Mesenchymal stem cell (in vitro differentiated cells and primary cell): ENCODE measurements around the gene POTEH.
"Not testable (repeated sequence)": the region's sequence is repeated elsewhere in the genome, so short reads cannot be mapped to it uniquely, and the experiment has no call there.

Experiments used
- DNase-seq: peaks from one replicate; pipeline ENCODE4 v3.0.0-alpha.2; 2013
- H2AFZ ChIP-seq: one replicate; pipeline ENCODE4 v1.6.1; 2013; ENCODE audit warnings: low read depth, mild to moderate bottlenecking, control low read depth, inconsistent platforms, low read length, moderate library complexity
- H2AK5ac ChIP-seq: 2 replicates; pipeline ENCODE4 v1.6.1; 2013; ENCODE audit warnings: low read length, moderate library complexity, mild to moderate bottlenecking, inconsistent platforms; ENCODE audit not compliant: severe bottlenecking
- H2BK120ac ChIP-seq: one replicate; pipeline ENCODE4 v1.6.1; 2013; ENCODE audit warnings: low read depth, mild to moderate bottlenecking, inconsistent platforms, low read length, moderate library complexity
- H2BK12ac ChIP-seq, 2 experiments: one replicate each; pipeline ENCODE4 v1.6.1; 2013; ENCODE audit warnings: inconsistent platforms in 2 of 2, low read length in 2 of 2, mild to moderate bottlenecking in 2 of 2, moderate library complexity in 2 of 2, control low read depth in 1 of 2
- H2BK15ac ChIP-seq: one replicate; pipeline ENCODE4 v1.6.1; 2013; ENCODE audit warnings: mild to moderate bottlenecking, low read depth, inconsistent platforms; ENCODE audit not compliant: poor library complexity, severe bottlenecking
- H2BK5ac ChIP-seq: 2 replicates; pipeline ENCODE4 v1.6.1; 2013; ENCODE audit warnings: low read depth, mild to moderate bottlenecking, low read length, control low read depth, inconsistent platforms; ENCODE audit not compliant: poor library complexity, severe bottlenecking
- H3K14ac ChIP-seq, 2 experiments: one replicate each; pipeline ENCODE4 v1.6.1; 2013; ENCODE audit warnings: inconsistent platforms in 2 of 2, low read length in 2 of 2, control low read depth in 1 of 2, mild to moderate bottlenecking in 1 of 2, moderate library complexity in 1 of 2
- H3K18ac ChIP-seq, 2 experiments: one replicate each; pipeline ENCODE4 v1.6.1; 2013; ENCODE audit warnings: inconsistent platforms in 2 of 2, low read length in 2 of 2, control low read depth in 1 of 2, low read depth in 1 of 2, mild to moderate bottlenecking in 1 of 2
- H3K23ac ChIP-seq, 2 experiments: one replicate each; pipeline ENCODE4 v1.6.1; 2013; ENCODE audit warnings: inconsistent platforms in 2 of 2, low read length in 2 of 2, mild to moderate bottlenecking in 2 of 2, moderate library complexity in 2 of 2, control low read depth in 1 of 2
- H3K27ac ChIP-seq: 2 replicates; pipeline ENCODE4 v1.5.1; 2013; ENCODE audit warnings: mild to moderate bottlenecking, moderate library complexity, low read length, control low read depth, inconsistent platforms; ENCODE audit not compliant: poor library complexity, severe bottlenecking
- H3K27me3 ChIP-seq, 2 experiments: 2 replicates each; pipeline versions ENCODE4 v1.6.1 to v1.7.0; 2013; ENCODE audit warnings: low read length in 2 of 2, mild to moderate bottlenecking in 2 of 2, moderate library complexity in 2 of 2, control low read depth in 1 of 2, inconsistent platforms in 1 of 2; ENCODE audit not compliant: control insufficient read depth in 1 of 2, insufficient read depth in 1 of 2
- H3K36me3 ChIP-seq, 2 experiments: 2 replicates each; pipeline versions ENCODE4 v1.6.1 to v1.7.0; 2013; ENCODE audit warnings: low read length in 2 of 2, control low read depth in 1 of 2, inconsistent platforms in 1 of 2, low read depth in 1 of 2, mild to moderate bottlenecking in 1 of 2; ENCODE audit not compliant: insufficient read depth in 2 of 2, control insufficient read depth in 1 of 2
- H3K4ac ChIP-seq, 2 experiments: one replicate each; pipeline ENCODE4 v1.6.1; 2013; ENCODE audit warnings: inconsistent platforms in 2 of 2, low read length in 2 of 2, mild to moderate bottlenecking in 2 of 2, moderate library complexity in 2 of 2, control low read depth in 1 of 2, low read depth in 1 of 2
- H3K4me1 ChIP-seq: 2 replicates; pipeline ENCODE4 v1.6.1; 2013; ENCODE audit warnings: low read depth, low read length, control low read depth; ENCODE audit not compliant: control insufficient read depth, insufficient read depth
- H3K4me2 ChIP-seq: 2 replicates; pipeline ENCODE4 v1.6.1; 2013; ENCODE audit warnings: low read length, mild to moderate bottlenecking, inconsistent platforms; ENCODE audit not compliant: poor library complexity, severe bottlenecking
- H3K4me3 ChIP-seq, 2 experiments: 2 replicates each; pipeline versions ENCODE4 v1.5.1 to v1.7.0; 2013; ENCODE audit warnings: low read length in 2 of 2, mild to moderate bottlenecking in 2 of 2, control low read depth in 1 of 2, low read depth in 1 of 2; ENCODE audit not compliant: insufficient read depth in 1 of 2
- H3K79me1 ChIP-seq: replicated peaks from 2 replicates; pipeline ENCODE4 v1.6.1; 2013; ENCODE audit warnings: mild to moderate bottlenecking, control low read depth, low read length, inconsistent platforms; ENCODE audit not compliant: poor library complexity, severe bottlenecking
- H3K9ac ChIP-seq: 2 replicates; pipeline ENCODE4 v1.7.0; 2013; ENCODE audit warnings: mild to moderate bottlenecking, low read length, moderate library complexity
- H3K9me3 ChIP-seq: 2 replicates; pipeline ENCODE4 v1.7.0; 2013; ENCODE audit warnings: mild to moderate bottlenecking, low read length; ENCODE audit not compliant: control insufficient read depth
- H4K8ac ChIP-seq: one replicate; pipeline ENCODE4 v1.6.1; 2013; ENCODE audit warnings: inconsistent platforms, mild to moderate bottlenecking, low read length, moderate library complexity
- H4K91ac ChIP-seq: one replicate; pipeline ENCODE4 v1.6.1; 2013; ENCODE audit warnings: mild to moderate bottlenecking, low read length, inconsistent platforms
- WGBS: methylation state at CpG from one replicate; pipeline ENCODE4 v1.1.7; 2013; ENCODE audit warnings: mixed read lengths; 5-methylcytosine and 5-hydroxymethylcytosine counted together

The POTEH gene

DNA sequence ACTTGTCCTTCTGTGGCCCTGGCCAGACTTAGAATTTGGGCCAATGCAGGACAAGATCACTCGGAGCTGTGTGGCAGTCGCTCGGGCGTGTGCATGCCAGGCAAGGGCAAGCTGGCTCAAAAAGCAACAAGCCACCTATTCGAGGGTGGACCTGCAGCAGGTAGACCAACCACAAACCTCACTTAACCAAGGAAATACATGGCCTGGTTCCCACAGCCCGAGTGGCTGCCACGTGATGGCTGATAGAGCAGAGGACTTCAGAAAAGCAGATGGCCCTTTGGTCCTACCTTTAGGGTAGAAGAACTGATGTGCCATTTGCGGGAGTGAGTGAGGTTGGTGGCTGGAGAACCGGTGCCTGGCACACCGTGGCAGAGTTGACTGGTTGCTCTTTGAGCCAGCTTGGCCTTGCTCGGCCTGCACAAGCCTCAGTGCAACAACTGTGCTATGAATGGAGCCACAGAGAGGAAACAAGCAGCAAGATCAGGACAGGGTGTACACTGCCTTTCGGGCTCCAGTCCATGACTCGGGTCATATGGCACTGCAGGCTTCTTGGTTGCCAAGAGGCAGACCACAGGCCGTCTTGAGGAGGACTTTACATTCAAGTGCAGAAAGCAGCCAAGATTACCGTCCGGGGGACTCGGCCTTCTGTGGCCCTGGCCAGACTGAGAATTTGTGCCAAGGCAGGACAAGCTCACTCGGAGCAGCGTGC lies 39.5 kb downstream of the POTEH start:
- not testable (repeated sequence) for DNase-seq, H2BK15ac ChIP-seq, H3K36me3 ChIP-seq, H3K9ac ChIP-seq, H2BK5ac ChIP-seq, H3K23ac ChIP-seq, H2BK120ac ChIP-seq, H3K4me1 ChIP-seq, H2BK12ac ChIP-seq, H3K18ac ChIP-seq, H3K4ac ChIP-seq, H4K91ac ChIP-seq, H3K27me3 ChIP-seq, H3K4me2 ChIP-seq, H3K9me3 ChIP-seq, H3K27ac ChIP-seq, H2AK5ac ChIP-seq, H3K4me3 ChIP-seq, H3K14ac ChIP-seq, H4K8ac ChIP-seq, H3K79me1 ChIP-seq, H2AFZ ChIP-seq
- 73% methylated on average over 5 of the region's 19 CpGs for WGBS

DNA sequence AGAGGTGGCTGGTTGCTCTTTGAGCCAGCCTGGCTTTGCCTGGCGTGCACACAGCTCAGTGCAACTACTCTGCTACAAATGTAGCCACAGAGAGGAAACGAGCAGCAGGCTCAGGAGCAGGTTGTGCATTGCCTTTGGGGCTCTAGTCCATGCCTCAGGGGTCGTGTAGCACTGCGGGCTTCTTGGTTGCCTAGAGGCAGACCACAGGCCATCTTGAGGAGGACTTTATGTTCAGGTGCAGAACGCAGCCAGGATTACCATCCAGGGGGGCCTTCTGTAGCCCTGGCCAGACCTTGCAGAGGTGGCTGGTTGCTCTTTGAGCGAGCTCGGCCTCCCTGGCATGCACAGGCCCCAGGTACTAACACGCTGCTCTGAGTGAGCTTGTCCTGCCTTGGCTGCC lies 41.2 kb downstream of the POTEH start:
- H2AFZ ChIP-seq, H3K27me3 ChIP-seq: not testable (repeated sequence)

DNA sequence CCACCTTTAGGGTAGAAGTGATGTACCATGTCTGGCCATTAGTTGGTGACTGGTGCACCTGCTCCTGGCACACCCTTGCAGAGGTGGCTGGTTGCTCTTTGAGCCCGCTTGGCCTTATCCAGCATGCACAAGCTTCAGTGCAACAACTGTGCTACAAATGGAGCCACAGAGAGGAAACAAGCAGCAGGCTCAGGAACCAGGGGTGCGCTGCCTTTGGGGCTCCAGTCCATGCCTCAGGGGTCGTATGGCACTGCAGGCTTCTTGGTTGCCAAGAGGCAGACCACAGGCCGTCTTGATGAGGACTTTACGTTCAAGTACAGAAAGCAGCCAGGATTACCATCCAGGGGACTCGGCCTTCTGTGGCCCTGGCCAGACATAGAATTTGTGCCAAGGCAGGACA lies 44.6 kb downstream of the POTEH start:
- H3K27ac ChIP-seq, H3K4me1 ChIP-seq, H3K4me2 ChIP-seq, H3K18ac ChIP-seq, H3K4me3 ChIP-seq, H3K79me1 ChIP-seq, H3K9ac ChIP-seq, H3K23ac ChIP-seq, H4K8ac ChIP-seq, H3K9me3 ChIP-seq, H3K36me3 ChIP-seq, H4K91ac ChIP-seq, H2BK12ac ChIP-seq, DNase-seq, H2BK5ac ChIP-seq, H2AFZ ChIP-seq, H3K4ac ChIP-seq, H3K27me3 ChIP-seq, H2BK15ac ChIP-seq, H2BK120ac ChIP-seq, H3K14ac ChIP-seq, H2AK5ac ChIP-seq: not testable (repeated sequence)
- WGBS = no CpG with 5 or more reads among the region's 6 CpGs

More for the DNA sequence above, 41.2 kb downstream of the POTEH start:
- not testable (repeated sequence) for H3K27ac ChIP-seq, H2BK12ac ChIP-seq, H3K9me3 ChIP-seq, H2BK120ac ChIP-seq, H2BK15ac ChIP-seq, H3K4ac ChIP-seq, H3K79me1 ChIP-seq, H3K4me3 ChIP-seq, H4K91ac ChIP-seq, H3K4me2 ChIP-seq, H3K14ac ChIP-seq, H3K4me1 ChIP-seq, H3K23ac ChIP-seq, H3K9ac ChIP-seq, H3K36me3 ChIP-seq, H4K8ac ChIP-seq, H3K18ac ChIP-seq, DNase-seq, H2BK5ac ChIP-seq, H2AK5ac ChIP-seq
- no CpG with 5 or more reads among the region's 8 CpGs for WGBS

DNA sequence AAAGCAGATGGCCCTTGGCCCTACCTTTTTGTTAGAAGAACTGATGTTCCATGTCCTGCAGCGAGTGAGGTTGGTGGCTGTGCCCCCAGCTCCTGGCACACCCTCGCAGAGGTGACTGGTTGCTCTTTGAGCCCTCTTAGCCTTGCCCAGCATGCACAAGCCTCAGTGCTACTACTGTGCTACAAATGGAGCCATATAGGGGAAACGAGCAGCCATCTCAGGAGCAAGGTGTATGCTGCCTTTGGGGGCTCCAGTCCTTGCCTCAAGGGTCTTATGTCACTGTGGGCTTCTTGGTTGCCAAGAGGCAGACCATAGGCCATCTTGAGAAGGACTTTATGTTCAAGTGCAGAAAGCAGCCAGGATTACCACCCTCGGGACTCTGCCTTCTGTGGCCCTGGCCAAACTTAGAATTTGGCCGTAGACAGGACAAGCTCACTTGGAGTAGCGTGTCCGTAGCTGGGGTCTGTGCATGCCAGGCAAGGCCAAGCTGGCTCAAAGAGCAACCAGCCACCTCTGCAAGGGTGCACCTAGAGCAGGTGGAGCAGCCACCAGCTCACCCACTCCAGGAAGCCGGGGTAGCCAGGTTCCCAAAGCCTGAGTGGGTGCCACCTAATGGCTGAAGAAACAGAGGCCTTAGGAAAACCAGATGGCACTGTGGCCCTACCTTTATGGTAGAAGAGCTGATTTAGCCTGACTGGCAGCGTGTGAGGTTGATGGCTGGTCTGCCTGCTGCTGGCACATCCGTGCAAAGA lies 48.5 kb downstream of the POTEH start:
- H3K4ac ChIP-seq, H4K91ac ChIP-seq, H3K27me3 ChIP-seq, H2BK15ac ChIP-seq, H3K36me3 ChIP-seq, H3K14ac ChIP-seq, H2BK120ac ChIP-seq, H3K4me2 ChIP-seq, H2AK5ac ChIP-seq, H3K79me1 ChIP-seq, H3K9ac ChIP-seq, H3K4me3 ChIP-seq, H3K4me1 ChIP-seq, H3K27ac ChIP-seq, H3K18ac ChIP-seq, H4K8ac ChIP-seq, H3K23ac ChIP-seq, DNase-seq, H2BK12ac ChIP-seq, H2BK5ac ChIP-seq, H2AFZ ChIP-seq, H3K9me3 ChIP-seq: not testable (repeated sequence)
- WGBS = no CpG with 5 or more reads among the region's 10 CpGs
